ENCODE measurements around the gene ENDOG.
"Not testable (repeated sequence)": the region's sequence is repeated elsewhere in the genome, so short reads cannot be mapped to it uniquely, and the experiment has no call there.

DNA sequence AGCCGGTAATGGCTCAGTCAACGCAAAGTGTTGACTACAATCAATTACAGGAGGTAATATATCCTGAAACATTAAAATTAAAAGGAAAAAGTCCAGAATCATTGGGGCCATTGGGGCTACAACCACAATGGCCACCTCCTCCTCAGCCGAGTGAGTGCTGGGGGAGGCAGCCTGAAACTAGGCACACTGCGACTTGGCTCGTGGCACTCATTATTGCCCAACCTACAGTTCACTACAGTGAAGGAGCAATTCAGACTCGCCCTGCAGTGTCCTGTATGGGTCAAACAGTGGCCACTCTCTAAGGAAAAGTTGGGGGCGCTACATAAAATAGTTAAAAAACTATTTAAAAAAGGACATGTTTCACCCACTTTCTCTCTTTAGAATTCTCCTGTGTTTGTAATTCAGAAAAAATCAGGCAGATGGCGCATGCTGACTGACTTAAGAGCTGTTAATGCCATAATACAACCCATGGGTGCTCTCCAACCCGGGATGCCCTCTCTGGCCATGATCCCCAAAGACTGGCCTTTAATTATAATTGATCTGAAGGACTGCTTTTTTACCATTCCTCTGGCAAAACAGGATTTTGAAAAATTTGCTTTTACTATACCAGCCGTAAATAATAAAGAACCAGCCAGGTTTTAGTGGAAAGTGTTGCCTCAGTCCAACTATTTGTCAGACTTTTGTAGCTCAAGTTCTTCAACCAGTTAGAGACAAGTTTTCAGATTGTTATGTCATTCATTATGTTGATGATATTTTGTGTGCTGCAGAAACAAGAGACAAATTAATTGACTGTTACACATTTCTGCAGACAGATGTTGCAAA is 33.7 kb downstream of the ENDOG start:
- TF ChIP-seq EZH2 (IDR thresholded peaks at IDR 0.05; ENCODE audit: insufficient read depth, poor library complexity, severe bottlenecking); EZH2phosphoT487 (IDR thresholded peaks at IDR 0.05; ENCODE audit: insufficient read depth, low read depth): not testable (repeated sequence)

All from GM23248 (cell line).